MCF 10A (cell line): ENCODE measurements around the gene POLR1E. TPM values are rescaled to one million over a fixed set of nuclear protein-coding genes. Genes with fewer than 3 reads are reported as not detected.

Source experiments
- Bru-seq: library from RNA; stranded (reverse); fragments of 400-500 nt; gene quantifications from one replicate; lab custom pipeline; 2021; lab: Mats Ljungman, UMichigan
- BruChase-seq, 2 experiments: library from RNA; stranded (reverse); fragments of 400-500 nt; gene quantifications; one replicate each; lab custom pipeline; 2021; lab: Mats Ljungman, UMichigan
- BruUV-seq: library from RNA; stranded (reverse); fragments of 400-500 nt; replicated peaks from 2 replicates; lab custom pipeline; 2021; lab: Mats Ljungman, UMichigan
- CTCF ChIA-PET: fragments of 300-600 bp; sonication (Branson Sonifier 250); formaldehyde crosslinking; extraction: SDS; loops from one replicate; lab custom pipeline; 2021; ENCODE audit warnings: antibody characterized with exemption, inconsistent platforms; lab: Yijun Ruan, JAX
- POLR2A ChIA-PET: fragments of 300-600, 350-650 bp; sonication (Branson Sonifier 250); formaldehyde crosslinking; extraction: SDS; loops from one replicate; lab custom pipeline; 2020; ENCODE audit warnings: antibody characterized with exemption, inconsistent platforms; lab: Yijun Ruan, JAX
- DNase-seq: peaks from one replicate; pipeline ENCODE4 v3.0.0-alpha.2; 2018; ENCODE audit not compliant: unreplicated experiment
- H3K27ac Mint-ChIP-seq: one replicate; pipeline ENCODE4 v1.8.0; 2022; ENCODE audit warnings: mild to moderate bottlenecking, low read depth, mixed read lengths; ENCODE audit not compliant: unreplicated experiment
- H3K27me3 Mint-ChIP-seq: one replicate; pipeline ENCODE4 v1.8.0; 2022; ENCODE audit warnings: mixed read lengths; ENCODE audit not compliant: insufficient read depth, unreplicated experiment
- H3K36me3 Mint-ChIP-seq: one replicate; pipeline ENCODE4 v1.8.0; 2022; ENCODE audit warnings: mild to moderate bottlenecking, moderate library complexity, mixed read lengths; ENCODE audit not compliant: insufficient read depth, unreplicated experiment
- H3K4me1 Mint-ChIP-seq: one replicate; pipeline ENCODE4 v1.8.0; 2022; ENCODE audit warnings: mixed read lengths; ENCODE audit not compliant: insufficient read depth, unreplicated experiment
- H3K4me3 Mint-ChIP-seq: one replicate; pipeline ENCODE4 v1.8.0; 2022; ENCODE audit warnings: mild to moderate bottlenecking, moderate library complexity, mixed read lengths; ENCODE audit not compliant: unreplicated experiment
- H3K9me3 Mint-ChIP-seq: one replicate; pipeline ENCODE4 v1.8.0; 2022; ENCODE audit warnings: mixed read lengths; ENCODE audit not compliant: unreplicated experiment
- intact Hi-C: fragments of 100-400 bp; cut with micrococcal nuclease; formaldehyde crosslinking; loops from 2 replicates; pipeline ENCODE4 v1.14.1; 2022
- long read RNA-seq: library from polyadenylated mRNA; stranded (forward); transcript quantifications from one replicate; pipeline ENCODE4 v2.0.0, GENCODE V29; 2022
- total RNA-seq: library from RNA; stranded (reverse); gene quantifications from 2 replicates; pipeline ENCODE4 v1.2.3, GENCODE V29; 2022
- TF ChIP-seq, protein P1 (sequence below): fragments of 200-600 bp; IDR thresholded peaks from one replicate; pipeline ENCODE4 v1.8.0; 2022; ENCODE audit warnings: antibody characterized with exemption, mild to moderate bottlenecking; ENCODE audit not compliant: unreplicated experiment

POLR1E gene, protein sequence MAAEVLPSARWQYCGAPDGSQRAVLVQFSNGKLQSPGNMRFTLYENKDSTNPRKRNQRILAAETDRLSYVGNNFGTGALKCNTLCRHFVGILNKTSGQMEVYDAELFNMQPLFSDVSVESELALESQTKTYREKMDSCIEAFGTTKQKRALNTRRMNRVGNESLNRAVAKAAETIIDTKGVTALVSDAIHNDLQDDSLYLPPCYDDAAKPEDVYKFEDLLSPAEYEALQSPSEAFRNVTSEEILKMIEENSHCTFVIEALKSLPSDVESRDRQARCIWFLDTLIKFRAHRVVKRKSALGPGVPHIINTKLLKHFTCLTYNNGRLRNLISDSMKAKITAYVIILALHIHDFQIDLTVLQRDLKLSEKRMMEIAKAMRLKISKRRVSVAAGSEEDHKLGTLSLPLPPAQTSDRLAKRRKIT
- total RNA-seq = 29.7 and 50.3 TPM in 2 replicates
- Bru-seq, nascent RNA = percentile 77 among the genes with signal in this experiment
- percentile 74 among the genes with signal in this experiment for BruChase-seq, experiment 1, labeled RNA remaining after a 6-hour chase
- percentile 72 among the genes with signal in this experiment for BruChase-seq, experiment 2, labeled RNA remaining after a 2-hour chase
- long read RNA-seq, transcript POLR1E-202 (12 exons, 1,868 nt) = major isoform, 60 of 67 reads
- long read RNA-seq, partial matches to known transcripts = 0 of 67 reads
- long read RNA-seq, other reads (novel, unspliced or antisense) = 5 of 67 reads

DNA sequence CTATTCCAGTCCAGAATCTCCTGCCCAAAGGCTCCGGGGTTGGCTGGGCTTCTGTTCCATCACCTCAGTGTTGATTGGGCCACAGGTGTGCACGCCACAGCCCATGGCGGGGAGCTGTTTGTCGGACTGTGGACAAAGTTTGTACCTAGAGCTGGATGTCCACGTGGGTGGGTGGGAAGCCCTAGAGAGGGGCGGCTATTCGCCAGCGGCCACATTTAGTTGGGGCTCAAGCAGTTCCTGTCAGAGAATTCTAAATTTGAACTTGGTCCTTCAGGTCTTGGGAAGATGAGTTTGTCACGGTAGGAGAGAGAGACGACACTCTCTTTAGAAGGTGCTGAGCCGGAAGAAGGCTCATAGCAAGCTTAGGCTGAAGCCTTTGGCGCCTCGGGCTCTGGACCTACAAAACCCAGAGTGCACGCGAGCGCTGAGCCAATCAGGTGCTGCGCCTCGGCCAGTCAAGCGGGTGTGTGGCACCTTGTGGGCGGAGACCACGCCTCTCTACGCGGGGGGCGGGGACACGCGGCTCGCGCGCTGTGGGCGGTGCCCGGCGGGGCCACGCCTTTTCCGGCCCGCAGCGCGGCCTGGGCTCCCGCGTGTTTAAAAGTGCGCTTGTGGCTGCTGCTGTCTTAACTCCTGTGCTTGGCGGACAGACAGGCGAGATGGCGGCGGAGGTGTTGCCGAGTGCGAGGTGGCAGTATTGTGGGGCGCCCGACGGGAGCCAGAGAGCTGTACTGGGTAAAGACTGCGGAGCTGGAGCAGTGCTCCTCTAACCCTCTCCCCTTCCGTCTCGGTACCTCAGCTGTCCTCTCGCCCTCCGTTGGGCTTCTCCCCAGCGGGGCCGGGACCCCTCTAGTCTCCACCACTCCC, at the start of gene POLR1E:
Gene POLR1E (plus strand): TSS at position 560 of the 867 bp plus-strand sequence. CDS start 100 bp downstream, at position 660.
- POLR2A ChIA-PET = interaction anchor here (0.6 to 4.5 kb wide), 29 partner anchors 9 to 726 kb away, joined by 3 to 75 read pairs (median 4); partner anchors contain the start of genes DCAF10, EXOSC3, GRHPR and TOMM5
- TF ChIP-seq, protein P1, sequence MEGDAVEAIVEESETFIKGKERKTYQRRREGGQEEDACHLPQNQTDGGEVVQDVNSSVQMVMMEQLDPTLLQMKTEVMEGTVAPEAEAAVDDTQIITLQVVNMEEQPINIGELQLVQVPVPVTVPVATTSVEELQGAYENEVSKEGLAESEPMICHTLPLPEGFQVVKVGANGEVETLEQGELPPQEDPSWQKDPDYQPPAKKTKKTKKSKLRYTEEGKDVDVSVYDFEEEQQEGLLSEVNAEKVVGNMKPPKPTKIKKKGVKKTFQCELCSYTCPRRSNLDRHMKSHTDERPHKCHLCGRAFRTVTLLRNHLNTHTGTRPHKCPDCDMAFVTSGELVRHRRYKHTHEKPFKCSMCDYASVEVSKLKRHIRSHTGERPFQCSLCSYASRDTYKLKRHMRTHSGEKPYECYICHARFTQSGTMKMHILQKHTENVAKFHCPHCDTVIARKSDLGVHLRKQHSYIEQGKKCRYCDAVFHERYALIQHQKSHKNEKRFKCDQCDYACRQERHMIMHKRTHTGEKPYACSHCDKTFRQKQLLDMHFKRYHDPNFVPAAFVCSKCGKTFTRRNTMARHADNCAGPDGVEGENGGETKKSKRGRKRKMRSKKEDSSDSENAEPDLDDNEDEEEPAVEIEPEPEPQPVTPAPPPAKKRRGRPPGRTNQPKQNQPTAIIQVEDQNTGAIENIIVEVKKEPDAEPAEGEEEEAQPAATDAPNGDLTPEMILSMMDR = no peak
- peak; percentile 97 for DNase-seq
- BruUV-seq = no TSS peak
- intact Hi-C loops = loop anchor here (5.0 to 10.0 kb wide), 5 partner anchors 107 to 879 kb away; partner anchors contain the start of genes DCAF10, SLC25A51 and TOMM5
- Mint-ChIP-seq H3K4me1 (peaks cover 27% of the 10 kb centered on the region), H3K9me3 (no peaks in the 10 kb centered on the region), H3K36me3 (peaks cover 24% of the 10 kb centered on the region), H3K27me3 (no peaks in the 10 kb centered on the region), H3K4me3 (peak within 1 kb of the TSS; percentile 90), H3K27ac (peak within 1 kb of the TSS; percentile 94)
- CTCF ChIA-PET = interaction anchor here (0.7 to 1.4 kb wide), 7 partner anchors 75 to 422 kb away, joined by 3 to 4 read pairs (median 3); no protein-coding TSS in a partner anchor

DNA sequence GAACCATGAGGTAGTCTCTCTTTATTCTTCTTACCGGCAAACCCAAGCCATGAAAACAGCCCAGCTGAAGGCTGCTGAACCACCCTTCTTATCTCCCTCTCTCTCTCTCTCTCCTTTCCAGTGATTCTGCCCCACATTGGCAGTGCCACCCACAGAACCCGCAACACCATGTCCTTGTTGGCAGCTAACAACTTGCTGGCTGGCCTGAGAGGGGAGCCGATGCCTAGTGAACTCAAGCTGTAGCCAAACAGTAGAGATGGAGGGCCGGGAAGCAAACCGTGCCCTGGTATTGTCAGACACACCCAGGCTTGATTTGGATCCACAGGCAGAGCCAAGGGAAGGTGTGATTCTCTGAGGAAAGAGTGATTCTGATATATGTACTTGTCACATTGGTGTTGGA, 49.2 kb upstream of the POLR1E start:
- no peak overlapping the region for H3K27ac Mint-ChIP-seq
- intact Hi-C loops = no loop called here

DNA sequence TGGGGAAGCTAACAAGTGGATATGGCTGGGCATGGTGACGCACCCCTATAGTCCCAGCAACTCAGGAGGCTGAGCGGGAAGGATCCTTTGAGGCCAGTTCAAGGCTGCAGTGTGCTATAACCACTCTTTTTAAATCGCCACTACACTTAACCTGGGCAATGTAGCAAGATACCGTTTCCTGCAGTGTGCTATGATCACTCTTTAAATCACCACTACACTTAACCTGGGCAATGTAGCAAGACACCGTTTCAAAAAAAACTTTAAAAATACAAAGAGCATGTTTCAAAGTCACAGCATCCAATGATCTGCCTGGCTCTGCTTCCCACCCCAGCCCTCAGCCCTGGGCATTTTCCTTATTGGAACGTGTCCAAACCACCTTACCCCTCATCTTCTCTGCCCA, 48.7 kb upstream of the POLR1E start:
- CTCF ChIA-PET = no interaction called here
- Mint-ChIP-seq H3K4me1 (peaks cover 5% of the 10 kb centered on the region), H3K4me3 (no peak overlapping the region), H3K27me3 (no peaks in the 10 kb centered on the region), H3K9me3 (no peaks in the 10 kb centered on the region), H3K36me3 (peaks cover 78% of the 10 kb centered on the region), H3K27ac (no peak overlapping the region)
- TF ChIP-seq, protein P1 = no peak
- POLR2A ChIA-PET = interaction anchor here (0.5 kb wide), 1 partner anchor 106 kb away, joined by 4 read pairs; no protein-coding TSS in a partner anchor
- no TSS peak for BruUV-seq
- DNase-seq = no peak
- intact Hi-C loops = no loop called here

More for the DNA sequence above, 49.2 kb upstream of the POLR1E start:
- Mint-ChIP-seq H3K36me3 (peaks cover 74% of the 10 kb centered on the region), H3K4me3 (no peak overlapping the region), H3K27me3 (no peaks in the 10 kb centered on the region), H3K4me1 (peaks cover 5% of the 10 kb centered on the region), H3K9me3 (no peaks in the 10 kb centered on the region)
- CTCF ChIA-PET = no interaction called here
- BruUV-seq = no TSS peak
- TF ChIP-seq, protein P1 = no peak
- POLR2A ChIA-PET = interaction anchor here (0.5 kb wide), 1 partner anchor 106 kb away, joined by 4 read pairs; no protein-coding TSS in a partner anchor
- DNase-seq = no peak
